Stimulated activated CD4-positive, alpha-beta T cell treated with anti-CD3 and anti-CD28 coated beads, TNF-alpha, amount 100 ng/mL, for 48 hours (primary cell): ENCODE results near the gene PMM1.
"Not testable (repeated sequence)": the region's sequence is repeated elsewhere in the genome, so short reads cannot be mapped to it uniquely, and the experiment has no call there.

Experiments
- DNase-seq, 3 donors: peaks; one replicate each; pipeline ENCODE4 v3.0.0-alpha.2; 2020; ENCODE audit warnings: low read depth in 3 of 3

The PMM1 gene

DNA sequence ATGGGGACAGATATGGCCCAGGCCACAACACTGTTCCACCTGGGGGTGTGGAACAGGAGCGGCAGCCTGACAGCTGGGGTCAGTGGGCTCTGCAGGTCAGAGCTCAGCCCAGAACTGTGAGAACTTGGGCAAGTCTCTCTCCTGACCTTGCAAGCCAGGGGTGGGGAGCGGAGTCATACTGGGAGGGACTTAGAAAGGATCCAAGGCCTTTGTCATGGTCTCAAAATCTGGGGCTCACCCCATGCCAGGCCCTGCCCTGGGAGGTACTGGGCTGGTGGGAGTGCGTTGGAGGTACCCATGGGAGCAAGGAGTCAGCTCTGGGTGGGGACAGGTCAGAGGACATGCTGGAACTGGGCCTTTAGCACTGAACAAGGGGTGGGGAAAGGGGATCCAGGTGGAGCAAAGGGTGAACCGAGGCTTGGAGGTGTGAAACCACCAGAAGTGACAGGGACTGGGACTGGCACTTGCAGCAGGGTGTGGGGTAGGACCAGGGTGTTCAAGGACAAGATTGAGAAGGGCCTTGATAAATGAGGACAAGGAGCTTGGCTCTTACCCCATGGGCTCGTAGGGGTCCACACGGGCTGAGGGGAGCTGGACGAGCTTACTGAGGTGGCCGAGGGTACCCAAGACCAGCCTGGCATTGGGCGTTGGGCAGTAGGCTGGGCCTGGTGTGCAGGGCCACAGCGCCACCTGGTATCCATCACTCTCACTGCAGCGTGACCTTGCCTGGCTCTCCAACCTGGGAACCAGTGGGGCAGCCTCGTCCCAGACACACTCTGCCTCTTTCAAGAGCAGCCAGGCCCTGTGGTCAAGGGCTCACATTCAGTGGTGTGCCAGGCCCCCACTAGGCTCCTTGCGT, 7.4 kb upstream of the PMM1 start:
- no peak for DNase-seq

DNA sequence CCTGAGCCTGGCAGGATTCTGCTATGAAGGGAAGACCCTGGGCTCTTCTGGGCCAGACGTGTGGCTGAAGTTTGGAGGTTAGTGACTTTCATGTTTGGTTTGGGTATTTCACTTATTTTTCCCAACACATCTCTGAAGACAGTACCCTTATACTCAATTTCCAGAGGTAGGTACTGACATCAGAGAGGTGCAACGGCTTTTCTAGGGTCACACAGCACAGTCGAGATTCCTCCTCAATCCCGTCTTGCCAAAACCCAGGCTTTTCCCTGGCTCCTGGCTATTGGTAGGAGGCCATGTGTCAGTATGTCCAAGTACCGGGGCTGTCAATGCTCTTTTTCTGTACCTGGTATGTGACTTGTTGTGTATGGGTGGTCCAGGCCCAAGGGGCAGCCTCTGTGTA, 6.1 kb upstream of the PMM1 start:
- no peak for DNase-seq

DNA sequence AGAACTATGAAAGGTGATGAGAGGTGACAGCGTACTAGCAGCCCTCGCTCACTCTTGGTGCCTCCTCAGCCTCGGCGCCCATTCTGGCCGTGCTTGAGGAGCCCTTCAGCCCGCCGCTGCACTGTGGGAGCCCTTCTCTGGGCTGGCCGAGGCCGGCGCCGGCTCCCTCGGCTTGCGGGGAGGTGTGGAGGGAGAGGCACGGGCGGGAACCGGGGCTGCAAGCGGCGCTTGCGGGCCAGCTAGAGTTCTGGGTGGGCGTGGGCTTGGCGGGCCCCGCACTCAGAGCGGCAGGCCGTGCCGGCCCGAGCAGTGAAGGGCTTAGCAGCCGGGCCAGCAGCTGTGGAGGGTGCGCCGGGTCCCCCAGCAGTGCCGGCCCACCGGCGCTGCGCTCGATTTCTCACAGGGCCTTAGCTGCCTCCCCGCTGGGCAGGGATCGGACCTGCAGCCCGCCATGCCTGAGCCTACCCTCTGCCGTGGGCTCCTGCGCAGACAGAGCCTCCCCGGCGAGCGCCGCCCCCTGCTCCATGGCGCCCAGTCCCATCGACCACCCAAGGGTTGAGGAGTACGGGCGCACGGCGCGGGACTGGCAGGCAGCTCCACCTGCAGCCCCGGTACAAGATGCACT, 3.8 kb upstream of the PMM1 start:
- not testable (repeated sequence) for DNase-seq

DNA sequence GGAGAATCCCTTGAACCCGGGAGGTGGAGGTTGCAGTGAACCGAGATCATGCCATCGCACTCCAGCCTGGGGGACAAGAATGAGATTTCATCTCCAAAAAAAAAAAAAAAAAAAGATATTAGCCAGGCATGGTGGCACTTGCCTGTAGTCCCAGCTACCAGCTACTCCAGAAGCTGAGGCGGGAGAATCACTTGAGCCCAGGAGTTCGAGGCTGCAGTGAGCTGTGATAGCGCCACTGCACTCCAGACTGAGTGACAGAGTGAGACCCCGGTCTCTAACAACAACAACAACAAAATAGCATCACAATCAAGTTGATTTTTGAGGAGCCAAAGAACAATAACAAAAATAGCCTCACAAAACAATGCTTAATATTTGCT, 2.3 kb downstream of the PMM1 start:
- DNase-seq, result no peak

DNA sequence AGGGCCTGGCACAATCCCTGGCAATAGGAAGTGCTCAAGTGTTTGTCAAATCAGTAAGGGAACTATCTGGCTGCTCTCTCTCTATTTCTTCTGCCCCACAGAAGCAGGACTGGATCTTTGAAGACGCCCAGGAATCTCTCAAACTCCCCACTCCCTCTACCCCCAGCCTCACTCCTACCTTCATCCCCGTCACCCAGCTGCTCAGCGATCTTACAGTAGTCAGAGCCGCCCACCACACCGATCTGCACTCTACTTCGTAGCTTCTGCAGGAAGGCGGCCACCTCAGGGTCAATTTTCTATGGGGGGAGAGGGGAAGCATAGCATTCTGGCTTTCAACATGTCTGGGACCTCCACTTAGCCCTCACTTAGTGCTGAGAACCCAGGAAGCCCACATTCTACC, 3.7 kb downstream of the PMM1 start:
- no peak for DNase-seq

DNA sequence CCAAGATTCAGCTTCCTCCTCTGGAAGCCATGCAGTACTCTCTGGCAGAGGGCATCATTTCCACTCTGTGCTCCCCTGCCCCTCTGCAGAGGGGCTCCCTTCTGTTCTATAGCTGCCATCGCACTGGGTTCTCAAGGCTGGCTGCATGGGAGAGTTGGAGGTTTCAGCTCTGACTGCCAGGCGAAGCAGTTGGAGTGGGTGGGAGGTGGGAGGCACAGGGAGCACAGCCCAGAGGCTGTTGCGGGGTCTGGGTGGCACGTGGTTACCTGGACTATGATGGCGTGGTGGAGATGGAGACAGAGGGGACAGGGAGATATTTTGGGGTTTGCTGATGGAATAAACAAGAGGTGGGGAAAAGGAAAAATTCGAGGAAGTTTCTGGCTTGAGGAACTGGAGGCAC, 4.8 kb downstream of the PMM1 start:
- DNase-seq, result no peak

- DNase-seq, result no peak
These were observed 6.9 kb downstream of the PMM1 start for GRCh38 chr22:41582694-41583093.

DNA sequence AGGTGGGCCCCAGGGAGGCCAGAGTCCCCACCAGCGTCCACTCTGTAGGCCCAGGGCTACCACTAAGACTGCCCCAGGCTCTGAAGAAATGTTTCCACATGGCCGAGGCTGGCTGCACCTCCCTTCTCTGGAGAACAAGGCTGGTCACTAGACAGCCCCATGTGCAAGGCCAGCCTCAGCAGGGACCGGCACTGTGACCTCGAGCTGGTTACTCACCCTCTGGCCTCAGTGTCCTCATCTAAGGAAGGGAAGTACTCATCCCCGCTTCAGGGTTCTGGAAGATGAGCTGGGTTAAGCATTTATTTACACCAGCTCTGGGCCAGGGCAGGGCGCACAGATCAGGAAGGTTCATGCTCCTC, 9.7 kb downstream of the PMM1 start:
- no peak for DNase-seq

DNA sequence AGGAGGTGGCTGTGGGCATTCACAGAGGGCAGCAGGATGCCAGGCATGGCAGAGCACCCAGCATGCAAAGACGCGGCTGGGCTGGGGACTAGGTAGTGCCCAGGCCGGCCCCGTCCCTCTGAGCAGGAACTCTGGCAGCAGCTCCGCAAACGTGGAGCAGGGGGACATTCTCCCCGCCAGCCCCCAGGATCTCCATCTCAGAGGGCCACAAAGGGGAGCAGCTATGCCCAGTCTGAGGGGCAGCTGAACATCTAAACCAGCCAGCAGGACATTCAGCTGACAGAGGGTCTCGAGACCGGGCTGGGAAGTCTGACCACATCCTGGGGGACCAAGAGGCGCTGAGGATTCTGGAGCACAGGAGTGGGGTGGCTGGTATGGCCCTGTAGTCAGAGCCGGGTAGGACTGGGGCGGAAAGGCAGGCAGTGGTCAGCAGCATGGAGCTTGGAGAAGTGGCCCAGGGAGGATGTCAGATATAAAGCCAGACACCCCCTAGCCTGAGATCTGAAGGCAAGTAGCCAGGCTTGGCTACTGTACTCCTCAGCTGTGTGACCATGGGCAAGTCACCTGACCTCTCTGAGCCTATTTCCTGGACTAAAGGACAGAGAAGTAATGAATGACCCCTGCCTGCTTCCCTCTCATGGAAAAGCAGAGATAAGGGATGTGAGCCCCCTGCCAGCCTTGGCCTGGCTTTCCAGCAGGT, 10.2 kb downstream of the PMM1 start:
- DNase-seq, result no peak

DNA sequence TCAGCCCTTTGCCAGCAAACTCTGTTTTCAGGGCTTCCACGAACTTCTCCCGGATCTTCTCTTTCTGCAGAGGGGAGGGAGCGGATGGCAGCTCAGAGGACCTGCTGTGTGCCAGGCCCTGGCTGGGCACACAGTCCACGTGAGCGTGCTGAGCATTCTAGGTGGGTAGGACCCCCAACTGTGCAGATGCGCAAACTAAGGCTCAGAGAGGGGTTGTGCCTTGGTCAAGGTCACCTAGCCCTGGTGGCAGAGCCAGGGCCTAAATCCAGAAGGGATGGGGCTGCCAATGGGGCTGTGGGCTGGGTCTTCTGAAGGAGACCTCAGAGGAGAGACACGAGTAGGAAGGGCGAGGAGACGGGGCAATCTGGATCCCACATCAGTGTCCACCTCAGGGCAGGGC, 10.8 kb downstream of the PMM1 start:
- DNase-seq, result no peak

DNA sequence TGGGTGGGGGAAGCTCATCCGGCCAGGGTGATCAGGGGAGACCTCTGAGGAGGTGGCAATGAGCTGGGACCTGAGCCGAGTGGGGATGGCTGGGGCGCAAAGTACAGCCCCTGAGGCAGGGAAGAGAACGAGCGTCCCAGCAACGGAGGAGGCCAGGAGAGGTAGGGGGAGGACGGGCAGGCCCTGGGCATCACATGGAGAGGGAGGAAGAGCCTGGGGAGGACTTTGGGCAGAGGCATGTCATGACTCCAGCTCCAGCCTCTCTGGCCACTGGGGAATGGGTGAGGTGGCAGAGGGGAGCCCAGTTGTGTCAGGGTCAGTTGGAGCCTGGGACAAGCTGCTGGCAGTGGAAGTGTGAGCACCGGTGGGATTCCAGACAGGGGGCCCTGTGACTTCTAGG, 11.5 kb downstream of the PMM1 start:
- DNase-seq, result no peak

- no peak for DNase-seq
These were observed 12.8 kb downstream of the PMM1 start for GRCh38 chr22:41576877-41577276.

DNA sequence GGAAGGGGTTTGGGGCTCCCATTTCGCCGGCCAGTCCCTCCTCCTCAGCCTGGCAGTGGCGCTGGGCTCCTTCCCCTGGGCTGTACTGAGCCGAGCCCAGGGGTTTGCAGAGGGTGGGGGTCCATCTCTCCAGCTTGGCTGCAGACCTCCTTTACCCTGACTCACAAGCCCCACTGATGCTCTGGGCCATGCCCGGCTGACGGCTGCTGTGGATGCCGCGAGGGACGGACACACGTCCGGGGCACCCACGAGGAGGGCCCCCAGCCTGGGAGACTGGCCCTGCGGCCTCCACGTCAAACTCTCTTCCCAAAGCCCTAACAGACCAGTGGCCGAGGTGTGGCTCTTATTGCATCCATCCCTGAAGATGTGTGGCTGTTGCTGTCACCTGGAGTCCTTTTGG, 14.1 kb downstream of the PMM1 start:
- DNase-seq, result no peak

- DNase-seq, result no peak
These were observed 14.7 kb downstream of the PMM1 start for GRCh38 chr22:41574847-41575381.

GRCh38 chr22:41573677-41574076, 16.0 kb downstream of the PMM1 start:
- no peak for DNase-seq

GRCh38 chr22:41572305-41572704, 17.3 kb downstream of the PMM1 start:
- DNase-seq, result not testable (repeated sequence)

- no peak for DNase-seq
These were observed 17.9 kb downstream of the PMM1 start for GRCh38 chr22:41571786-41572185.

- no peak for DNase-seq
These were observed 19.4 kb downstream of the PMM1 start for GRCh38 chr22:41570221-41570620.

DNA sequence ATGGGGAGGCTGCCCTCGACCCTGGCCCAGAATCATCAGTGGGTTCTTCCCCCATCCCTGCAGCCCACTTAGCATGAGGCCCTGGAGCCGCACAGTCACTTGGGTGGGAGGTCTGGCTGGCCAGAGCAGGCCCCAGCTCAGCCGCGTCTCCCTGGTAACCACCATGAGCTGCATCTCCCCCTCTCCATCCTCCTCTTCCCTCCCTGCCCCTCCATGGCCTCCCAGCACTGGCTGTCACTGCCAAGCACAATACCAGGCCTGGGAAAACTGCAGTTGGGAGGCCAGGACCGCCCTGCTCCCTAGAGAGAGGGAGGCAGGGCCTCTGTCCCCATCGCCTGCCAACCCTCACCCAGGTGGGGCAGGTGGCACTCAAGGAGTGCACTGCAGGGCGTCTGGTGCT, 20.8 kb downstream of the PMM1 start:
- DNase-seq, result no peak

DNA sequence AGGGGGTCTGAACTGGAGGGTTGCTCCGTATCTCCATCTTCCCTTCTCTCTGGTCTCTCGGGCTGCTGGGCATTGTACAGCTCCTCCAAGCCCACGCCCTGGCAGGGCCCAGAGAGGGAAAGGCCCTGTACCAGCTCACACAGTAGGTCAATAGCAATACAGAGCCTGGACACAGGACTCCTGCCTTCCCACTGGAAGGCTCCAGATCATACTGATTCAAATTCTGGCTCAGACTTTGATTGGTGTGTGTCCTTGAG, 22.2 kb downstream of the PMM1 start:
- DNase-seq, result no peak

DNA sequence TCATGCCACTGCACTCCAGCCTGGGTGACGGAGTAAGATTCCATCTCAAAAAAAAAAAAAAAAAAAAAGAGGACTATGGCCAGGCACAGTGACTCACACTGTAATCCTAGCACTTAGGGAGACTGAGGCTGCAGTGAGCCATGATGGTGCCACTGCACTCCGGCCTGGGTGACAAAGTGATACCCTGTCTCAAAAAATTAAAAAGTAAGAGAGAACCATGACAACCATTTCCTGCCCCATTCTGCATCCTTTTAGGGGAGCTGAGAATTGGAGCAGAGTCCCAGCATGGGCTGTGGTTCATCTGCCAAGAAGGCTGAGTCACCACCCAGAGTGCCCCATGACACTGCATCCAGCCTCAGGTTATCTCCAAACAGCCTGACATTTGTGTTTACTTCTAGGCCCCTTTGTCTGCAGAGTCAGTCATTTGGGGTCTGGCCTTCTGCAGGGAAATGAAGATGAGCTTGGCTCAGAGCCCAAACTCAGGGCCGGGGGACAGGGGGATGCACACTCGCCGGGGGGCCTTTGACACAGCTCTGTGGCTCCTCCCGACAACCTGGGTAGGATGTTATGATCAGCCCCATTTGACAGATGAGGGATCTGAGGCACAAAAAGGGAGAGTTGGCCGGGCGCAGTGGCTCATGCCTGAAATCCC, 24.1 kb downstream of the PMM1 start:
- DNase-seq, result peak in 1 of 3 donors; percentile 19

- no peak for DNase-seq
These were observed 25.1 kb downstream of the PMM1 start for GRCh38 chr22:41564563-41564962.
